Measurements from ENCODE around the gene VWC2. TPM values are rescaled to one million over a fixed set of nuclear protein-coding genes. Genes with fewer than 3 reads are reported as not detected.

The VWC2 gene
- total and polyA plus RNA-seq, 2 of the 4 experiments (the other 2 are of a cell fraction), result not detected

GRCh38 chr7:49839863-49840645, 66.6 kb downstream of the VWC2 start:
- Histone ChIP-seq H2AK5ac (ENCODE audit: low read depth, low read length) (no peak overlapping the region), H4K5ac (ENCODE audit: low read depth, low read length) (no peak overlapping the region), H3K27me3 (ENCODE audit: control insufficient read depth, insufficient read depth, low read length) (no peaks in the 10 kb centered on the region), H3K56ac (ENCODE audit: extremely low read depth, insufficient read depth, low read length) (no peak overlapping the region), H3K9ac (ENCODE audit: low read depth, low read length) (no peak overlapping the region), H3K14ac (replicated peaks; ENCODE audit: low read depth, low read length) (no peak overlapping the region), H3K27ac (ENCODE audit: insufficient read depth, low read length) (no peak overlapping the region), H2BK120ac (ENCODE audit: low read depth, low read length) (no peak overlapping the region), H3K4me2 (ENCODE audit: low read depth, low read length) (no peak overlapping the region), H3K79me1 (ENCODE audit: low read depth in 1 of 2, low read length in 2 of 2) (no peaks in the 10 kb centered on the region), H3K4ac (ENCODE audit: low read depth, low read length) (no peak overlapping the region), H3K23ac (ENCODE audit: low read depth, low read length) (no peak overlapping the region), H4K91ac (ENCODE audit: insufficient read depth, low read depth, low read length) (no peak overlapping the region), H4K8ac (ENCODE audit: low read depth in 2 of 2, low read length in 2 of 2) (no peak overlapping the region), H2BK20ac (ENCODE audit: low read depth, low read length) (no peak overlapping the region), H2AK9ac (replicated peaks; ENCODE audit: low read depth, low read length, poor library complexity) (peak overlapping the region; percentile 61), H2AFZ (replicated peaks; ENCODE audit: low read length, poor library complexity) (no peak overlapping the region), H3K4me1 (ENCODE audit: control insufficient read depth, insufficient read depth, low read length) (no peaks in the 10 kb centered on the region), H2BK15ac (ENCODE audit: low read depth, low read length) (no peak overlapping the region), H3K9me1 (ENCODE audit: insufficient read depth, low read length) (no peaks in the 10 kb centered on the region), H4K20me1 (ENCODE audit: insufficient read depth, low read length) (no peaks in the 10 kb centered on the region), H3K9me3 (ENCODE audit: control insufficient read depth, insufficient read depth, low read length) (peaks cover 12% of the 10 kb centered on the region), H2BK5ac (ENCODE audit: low read depth, low read length, poor library complexity, severe bottlenecking) (no peak overlapping the region), H3K4me3 (ENCODE audit: insufficient read depth, low read depth, low read length) (no peak overlapping the region), H3K18ac (ENCODE audit: low read depth, low read length) (no peak overlapping the region), H3K36me3 (ENCODE audit: control insufficient read depth, insufficient read depth, low read length) (no peaks in the 10 kb centered on the region)
- DNase-seq, result no peak
- intact Hi-C loops (cut with micrococcal nuclease) (no loop called here), in situ Hi-C loops (cut with MboI; ENCODE audit: low sequenced_read_pairs) (no loop called here), dilution Hi-C loops (cut with HindIII; ENCODE audit: low sequenced_read_pairs, unreplicated experiment) (no loop called here)
- ChIA-PET CTCF (no interaction called here), POLR2A (ENCODE audit: unreplicated experiment) (no interaction called here)
- WGBS, 2 experiments (ENCODE audit: extremely low coverage in 2 of 2, insufficient read length in 1 of 2), result 25% methylated on average over 1 of the region's 13 CpGs; no CpG with 5 or more reads in 1 of the 2 experiments
- TF ChIP-seq SMC3 (IDR thresholded peaks at IDR 0.05; ENCODE audit: low read depth, low read length), result no peak
- no peak for TF ChIP-seq RAD21 (IDR thresholded peaks at IDR 0.05; ENCODE audit: low read length)
- TF ChIP-seq MXI1 (IDR thresholded peaks at IDR 0.05; ENCODE audit: borderline replicate concordance, low read depth, low read length), result no peak
- TF ChIP-seq RFX5 (IDR thresholded peaks at IDR 0.05; ENCODE audit: low read depth, low read length), result no peak
- ATAC-seq (ENCODE audit: low read depth), result no peak
- no TSS peak for BruUV-seq (replicated peaks)

Data from IMR-90 (cell line).